GM12891 (cell line): ENCODE results near the gene SRGN.

ENCODE experiments used
- POLR2A ChIP-seq: IDR thresholded peaks from 2 replicates; pipeline ENCODE4 v1.6.1; 2011; ENCODE audit warnings: low read depth, low read length, control low read depth
- POLR2AphosphoS5 ChIP-seq: IDR thresholded peaks from 2 replicates; pipeline ENCODE4 v1.6.1; 2011; ENCODE audit warnings: low read depth, low read length, control low read depth
- TAF1 ChIP-seq: IDR thresholded peaks from 2 replicates; pipeline ENCODE4 v1.6.1; 2011; ENCODE audit warnings: low read depth, low read length, control low read depth

DNA sequence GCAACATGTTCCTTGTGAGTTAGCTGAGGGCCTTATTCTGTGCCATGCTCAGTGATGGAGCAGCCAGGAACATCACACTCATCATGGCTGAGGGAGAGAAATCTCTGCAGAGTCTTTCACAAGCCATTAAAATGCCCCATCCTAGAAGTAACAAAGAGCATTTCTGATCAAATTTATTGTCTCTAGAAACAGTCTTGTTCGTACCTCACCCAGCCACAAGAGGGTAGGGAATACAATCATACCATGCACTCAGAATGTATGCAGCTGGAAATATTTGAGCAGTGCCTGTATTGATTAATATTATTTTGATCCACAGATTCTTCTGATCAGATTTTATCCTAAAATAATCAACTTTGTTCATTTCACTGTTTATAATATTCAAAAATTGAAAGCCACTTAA is 53.4 kb downstream of the SRGN start:
- TF ChIP-seq POLR2A (no peak), POLR2AphosphoS5 (no peak), TAF1 (no peak)
